22Rv1 (cell line): ENCODE data around the gene MOV10L1.

ENCODE experiments used
- ZFX ChIP-seq: fragments of 450-650 bp; IDR thresholded peaks from 2 replicates; pipeline ENCODE4 v1.6.1; 2017; ENCODE audit warnings: antibody characterized with exemption, borderline replicate concordance
- TF ChIP-seq, protein P1 (sequence below): fragments of 450-650 bp; IDR thresholded peaks from 2 replicates; pipeline ENCODE4 v1.5.1; 2017; ENCODE audit warnings: mild to moderate bottlenecking

DNA sequence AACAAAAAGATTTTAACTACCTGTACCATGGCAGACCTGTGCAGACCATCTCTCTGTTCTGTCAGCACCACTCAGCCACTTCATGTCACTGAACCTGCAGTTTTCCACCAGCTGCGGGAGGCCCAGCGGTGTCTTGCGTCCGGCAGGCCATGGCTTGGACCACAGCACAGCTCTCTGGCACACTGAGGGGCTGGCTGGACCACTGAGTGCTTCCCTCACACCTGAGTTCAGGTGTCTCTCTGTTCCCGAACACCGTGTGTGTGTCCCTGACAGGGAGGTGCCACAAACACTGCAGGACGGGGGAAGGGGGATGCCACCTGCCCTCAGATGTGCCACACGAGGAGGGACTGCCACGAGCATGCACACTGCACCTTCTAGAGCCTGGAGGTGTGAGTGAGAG is 17.7 kb downstream of the MOV10L1 start:
- TF ChIP-seq, protein P1, sequence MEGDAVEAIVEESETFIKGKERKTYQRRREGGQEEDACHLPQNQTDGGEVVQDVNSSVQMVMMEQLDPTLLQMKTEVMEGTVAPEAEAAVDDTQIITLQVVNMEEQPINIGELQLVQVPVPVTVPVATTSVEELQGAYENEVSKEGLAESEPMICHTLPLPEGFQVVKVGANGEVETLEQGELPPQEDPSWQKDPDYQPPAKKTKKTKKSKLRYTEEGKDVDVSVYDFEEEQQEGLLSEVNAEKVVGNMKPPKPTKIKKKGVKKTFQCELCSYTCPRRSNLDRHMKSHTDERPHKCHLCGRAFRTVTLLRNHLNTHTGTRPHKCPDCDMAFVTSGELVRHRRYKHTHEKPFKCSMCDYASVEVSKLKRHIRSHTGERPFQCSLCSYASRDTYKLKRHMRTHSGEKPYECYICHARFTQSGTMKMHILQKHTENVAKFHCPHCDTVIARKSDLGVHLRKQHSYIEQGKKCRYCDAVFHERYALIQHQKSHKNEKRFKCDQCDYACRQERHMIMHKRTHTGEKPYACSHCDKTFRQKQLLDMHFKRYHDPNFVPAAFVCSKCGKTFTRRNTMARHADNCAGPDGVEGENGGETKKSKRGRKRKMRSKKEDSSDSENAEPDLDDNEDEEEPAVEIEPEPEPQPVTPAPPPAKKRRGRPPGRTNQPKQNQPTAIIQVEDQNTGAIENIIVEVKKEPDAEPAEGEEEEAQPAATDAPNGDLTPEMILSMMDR: no peak
- TF ChIP-seq ZFX: no peak
